Astrocyte (in vitro differentiated cells and primary cell): Measurements from ENCODE around the gene KIAA1671. TPM values are rescaled to one million over a fixed set of nuclear protein-coding genes. Genes with fewer than 3 reads are reported as not detected.

Experiments used
- DNase-seq: peaks from one replicate; pipeline ENCODE4 v3.0.0-alpha.2; 2010; ENCODE audit warnings: low read depth
- FAIRE-seq: peaks from 2 replicates; lab custom pipeline; 2011; peaks lifted over from hg19 to GRCh38; lab: Jason Lieb, UNC
- H2AFZ ChIP-seq: 2 replicates; pipeline ENCODE4 v1.6.0; 2012; ENCODE audit warnings: low read depth, low read length, inconsistent platforms
- H3K27ac ChIP-seq: 2 replicates; pipeline ENCODE4 v1.5.1; 2011; ENCODE audit warnings: low read depth, low read length, inconsistent platforms
- H3K27me3 ChIP-seq: 2 replicates; pipeline ENCODE4 v1.6.0; 2011; ENCODE audit warnings: low read length, inconsistent platforms; ENCODE audit not compliant: insufficient read depth
- H3K36me3 ChIP-seq: 2 replicates; pipeline ENCODE4 v1.5.1; 2011; ENCODE audit warnings: low read length, inconsistent platforms; ENCODE audit not compliant: insufficient read depth
- H3K4me1 ChIP-seq: 2 replicates; pipeline ENCODE4 v1.5.1; 2011; ENCODE audit warnings: low read length, inconsistent platforms; ENCODE audit not compliant: insufficient read depth
- H3K4me2 ChIP-seq: 2 replicates; pipeline ENCODE4 v1.6.0; 2012; ENCODE audit warnings: low read length, inconsistent platforms
- H3K4me3 ChIP-seq: 2 replicates; pipeline ENCODE4 v1.5.1; 2011; ENCODE audit warnings: low read depth, mild to moderate bottlenecking, low read length, inconsistent platforms; ENCODE audit not compliant: insufficient read depth
- H3K79me2 ChIP-seq: 2 replicates; pipeline ENCODE4 v1.6.0; 2012; ENCODE audit warnings: mild to moderate bottlenecking, low read length, inconsistent platforms; ENCODE audit not compliant: insufficient read depth
- H3K9ac ChIP-seq: 2 replicates; pipeline ENCODE4 v1.6.0; 2012; ENCODE audit warnings: mild to moderate bottlenecking, low read length, inconsistent platforms
- H3K9me3 ChIP-seq: 2 replicates; pipeline ENCODE4 v1.5.1; 2012; ENCODE audit warnings: low read depth, mild to moderate bottlenecking, low read length, inconsistent platforms; ENCODE audit not compliant: insufficient read depth
- H4K20me1 ChIP-seq: 2 replicates; pipeline ENCODE4 v1.6.0; 2012; ENCODE audit warnings: low read length, inconsistent platforms; ENCODE audit not compliant: insufficient read depth
- H3K27ac Mint-ChIP-seq: one replicate; pipeline ENCODE4 v1.8.0; 2021; ENCODE audit warnings: mild to moderate bottlenecking, mixed read lengths; ENCODE audit not compliant: unreplicated experiment
- H3K27me3 Mint-ChIP-seq: one replicate; pipeline ENCODE4 v1.8.0; 2021; ENCODE audit warnings: low read depth, mixed read lengths; ENCODE audit not compliant: unreplicated experiment
- H3K36me3 Mint-ChIP-seq: one replicate; pipeline ENCODE4 v1.8.0; 2021; ENCODE audit warnings: low read depth, mixed read lengths; ENCODE audit not compliant: unreplicated experiment
- H3K4me1 Mint-ChIP-seq: one replicate; pipeline ENCODE4 v1.8.0; 2021; ENCODE audit warnings: low read depth, mixed read lengths; ENCODE audit not compliant: unreplicated experiment
- H3K4me3 Mint-ChIP-seq: one replicate; pipeline ENCODE4 v1.8.0; 2021; ENCODE audit warnings: mild to moderate bottlenecking, moderate library complexity, mixed read lengths; ENCODE audit not compliant: unreplicated experiment
- H3K9me3 Mint-ChIP-seq: one replicate; pipeline ENCODE4 v1.8.0; 2021; ENCODE audit warnings: mild to moderate bottlenecking, mixed read lengths; ENCODE audit not compliant: unreplicated experiment
- EZH2 ChIP-seq: IDR thresholded peaks from 2 replicates; pipeline ENCODE4 v1.6.1; 2012; ENCODE audit warnings: mild to moderate bottlenecking, low read length, inconsistent platforms; ENCODE audit not compliant: insufficient read depth
- total RNA-seq: library from RNA; stranded (reverse); gene quantifications from 2 replicates; pipeline ENCODE4 v1.2.1, GENCODE V29; 2021
- TF ChIP-seq, protein P1 (sequence below): IDR thresholded peaks from 2 replicates; pipeline ENCODE4 v1.5.1; 2011; ENCODE audit warnings: low read depth, mild to moderate bottlenecking, inconsistent platforms, low read length, moderate library complexity; ENCODE audit not compliant: insufficient read depth

KIAA1671 gene
- total RNA-seq, 1 donor from 2014 or later, result 28.4 TPM

DNA sequence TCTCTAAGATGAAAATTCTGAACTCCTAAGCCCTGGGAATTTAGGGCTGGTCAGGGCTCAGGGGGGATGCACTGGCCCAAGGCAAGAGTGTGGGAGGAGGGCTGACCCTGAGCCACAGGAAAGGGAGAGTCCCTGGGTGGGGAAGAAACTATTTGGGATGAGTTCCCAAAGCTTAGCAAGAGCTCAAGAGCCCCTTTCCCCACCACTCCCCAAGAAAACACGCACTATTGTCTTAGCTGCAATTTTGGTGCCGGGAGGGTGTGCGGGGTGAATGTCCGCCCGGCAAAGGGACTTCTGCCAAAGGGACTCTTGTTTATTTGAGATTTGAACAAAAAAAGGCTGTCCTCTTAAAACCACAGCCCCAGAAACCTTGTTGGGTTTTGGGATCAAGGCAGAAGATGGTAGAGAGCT, 37.0 kb downstream of the KIAA1671 start:
- Histone ChIP-seq H3K4me2 (no peak overlapping the region), H3K27me3 (no peaks in the 10 kb centered on the region), H3K36me3 (no peaks in the 10 kb centered on the region), H3K4me3 (no peak overlapping the region), H3K79me2 (no peaks in the 10 kb centered on the region), H3K9me3 (no peaks in the 10 kb centered on the region), H3K9ac (no peak overlapping the region), H4K20me1 (no peaks in the 10 kb centered on the region), H2AFZ (no peak overlapping the region), H3K4me1 (peaks cover 35% of the 10 kb centered on the region), H3K27ac (no peak overlapping the region)
- DNase-seq (peak; percentile 32), FAIRE-seq (no peak)
- H3K27me3 Mint-ChIP-seq, result no peaks in the 10 kb centered on the region
- TF ChIP-seq EZH2, result no peak
- TF ChIP-seq, protein P1, sequence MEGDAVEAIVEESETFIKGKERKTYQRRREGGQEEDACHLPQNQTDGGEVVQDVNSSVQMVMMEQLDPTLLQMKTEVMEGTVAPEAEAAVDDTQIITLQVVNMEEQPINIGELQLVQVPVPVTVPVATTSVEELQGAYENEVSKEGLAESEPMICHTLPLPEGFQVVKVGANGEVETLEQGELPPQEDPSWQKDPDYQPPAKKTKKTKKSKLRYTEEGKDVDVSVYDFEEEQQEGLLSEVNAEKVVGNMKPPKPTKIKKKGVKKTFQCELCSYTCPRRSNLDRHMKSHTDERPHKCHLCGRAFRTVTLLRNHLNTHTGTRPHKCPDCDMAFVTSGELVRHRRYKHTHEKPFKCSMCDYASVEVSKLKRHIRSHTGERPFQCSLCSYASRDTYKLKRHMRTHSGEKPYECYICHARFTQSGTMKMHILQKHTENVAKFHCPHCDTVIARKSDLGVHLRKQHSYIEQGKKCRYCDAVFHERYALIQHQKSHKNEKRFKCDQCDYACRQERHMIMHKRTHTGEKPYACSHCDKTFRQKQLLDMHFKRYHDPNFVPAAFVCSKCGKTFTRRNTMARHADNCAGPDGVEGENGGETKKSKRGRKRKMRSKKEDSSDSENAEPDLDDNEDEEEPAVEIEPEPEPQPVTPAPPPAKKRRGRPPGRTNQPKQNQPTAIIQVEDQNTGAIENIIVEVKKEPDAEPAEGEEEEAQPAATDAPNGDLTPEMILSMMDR, result no peak
- H3K27ac Mint-ChIP-seq, result no peak overlapping the region
- H3K36me3 Mint-ChIP-seq, result no peaks in the 10 kb centered on the region
- H3K4me1 Mint-ChIP-seq, result peaks cover 21% of the 10 kb centered on the region
- no peaks in the 10 kb centered on the region for H3K9me3 Mint-ChIP-seq
- H3K4me3 Mint-ChIP-seq, result no peak overlapping the region

DNA sequence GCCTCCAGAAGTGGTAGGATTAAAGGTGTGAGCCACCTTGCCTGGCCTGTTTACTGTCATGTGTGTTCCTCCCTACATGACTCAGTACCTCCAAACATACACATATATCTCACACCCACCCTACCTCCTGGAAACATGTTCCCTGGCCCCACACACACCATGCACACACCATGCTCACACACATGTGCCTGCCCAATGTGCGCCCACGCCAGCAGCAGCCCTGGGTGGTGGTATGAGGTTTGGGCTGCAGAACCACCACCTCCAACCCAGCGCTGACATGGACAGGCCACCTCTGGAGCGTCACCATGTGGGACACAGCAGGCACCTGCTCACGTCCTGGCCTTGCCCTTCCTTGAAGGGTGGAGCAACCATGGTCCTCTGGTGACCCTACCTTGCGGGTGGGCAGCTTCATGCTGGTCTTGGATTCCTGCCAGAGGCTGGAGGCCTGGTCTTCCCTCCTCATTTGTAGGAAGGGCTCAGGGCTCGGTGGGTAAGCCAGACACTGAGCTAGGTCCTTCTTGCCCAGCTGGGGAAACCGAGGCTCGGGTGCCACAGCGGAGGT, 37.9 kb downstream of the KIAA1671 start:
- H3K4me1 Mint-ChIP-seq, result peaks cover 17% of the 10 kb centered on the region
- no peaks in the 10 kb centered on the region for H3K79me2 ChIP-seq
- H3K4me1 ChIP-seq, result peaks cover 29% of the 10 kb centered on the region
- TF ChIP-seq EZH2, result no peak
- TF ChIP-seq, protein P1, result no peak
- no peak overlapping the region for H2AFZ ChIP-seq
- H3K9ac ChIP-seq, result no peak overlapping the region
- H3K9me3 Mint-ChIP-seq, result no peaks in the 10 kb centered on the region
- DNase-seq (no peak), FAIRE-seq (no peak)
- no peak overlapping the region for H3K4me3 ChIP-seq
- H3K4me3 Mint-ChIP-seq, result no peak overlapping the region
- H3K27ac Mint-ChIP-seq, result no peak overlapping the region
- no peak overlapping the region for H3K27ac ChIP-seq
- H3K36me3 Mint-ChIP-seq, result no peaks in the 10 kb centered on the region
- H3K36me3 ChIP-seq, result no peaks in the 10 kb centered on the region
- no peaks in the 10 kb centered on the region for H4K20me1 ChIP-seq
- H3K4me2 ChIP-seq, result no peak overlapping the region
- H3K27me3 ChIP-seq, result no peaks in the 10 kb centered on the region
- H3K9me3 ChIP-seq, result no peaks in the 10 kb centered on the region
- no peaks in the 10 kb centered on the region for H3K27me3 Mint-ChIP-seq

DNA sequence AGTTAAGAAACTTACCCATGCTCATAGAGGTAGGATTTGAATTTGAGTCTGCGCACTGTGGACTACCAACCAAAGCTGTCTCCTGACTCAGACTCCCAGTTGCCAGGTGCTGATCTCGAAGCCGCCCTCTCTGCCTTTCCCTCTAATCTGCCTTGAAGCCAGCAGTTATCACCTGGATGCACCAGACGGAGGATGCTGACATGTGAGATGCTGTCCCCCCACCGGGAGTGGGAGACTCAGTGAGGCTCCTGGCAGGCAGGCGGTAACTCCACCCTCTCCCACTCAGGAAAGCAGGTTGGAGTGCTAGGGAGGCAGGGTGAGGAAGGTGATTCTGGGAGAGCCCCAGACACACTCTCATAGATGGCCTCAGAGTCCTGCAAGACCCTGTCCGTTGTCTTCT, 40.4 kb downstream of the KIAA1671 start:
- Mint-ChIP-seq H3K9me3 (no peaks in the 10 kb centered on the region), H3K4me1 (peaks cover 29% of the 10 kb centered on the region), H3K27me3 (no peaks in the 10 kb centered on the region), H3K27ac (peak overlapping the region; percentile 20), H3K36me3 (no peaks in the 10 kb centered on the region), H3K4me3 (no peak overlapping the region)
- TF ChIP-seq EZH2, result no peak
- TF ChIP-seq, protein P1, result no peak
- H3K36me3 ChIP-seq, result no peaks in the 10 kb centered on the region
- H3K4me1 ChIP-seq, result peaks cover 34% of the 10 kb centered on the region
- no peak overlapping the region for H2AFZ ChIP-seq
- DNase-seq (no peak), FAIRE-seq (no peak)
- H3K9ac ChIP-seq, result no peak overlapping the region
- no peaks in the 10 kb centered on the region for H3K27me3 ChIP-seq
- H4K20me1 ChIP-seq, result no peaks in the 10 kb centered on the region
- H3K9me3 ChIP-seq, result no peaks in the 10 kb centered on the region
- no peak overlapping the region for H3K27ac ChIP-seq
- H3K4me2 ChIP-seq, result no peak overlapping the region
- no peak overlapping the region for H3K4me3 ChIP-seq
- H3K79me2 ChIP-seq, result no peaks in the 10 kb centered on the region
